ENCODE measurements around the gene SHB.

The SHB gene

GRCh38 chr9:37984672-37985611 lies 84.1 kb downstream of the SHB start:
- no peak for DNase-seq

DNA sequence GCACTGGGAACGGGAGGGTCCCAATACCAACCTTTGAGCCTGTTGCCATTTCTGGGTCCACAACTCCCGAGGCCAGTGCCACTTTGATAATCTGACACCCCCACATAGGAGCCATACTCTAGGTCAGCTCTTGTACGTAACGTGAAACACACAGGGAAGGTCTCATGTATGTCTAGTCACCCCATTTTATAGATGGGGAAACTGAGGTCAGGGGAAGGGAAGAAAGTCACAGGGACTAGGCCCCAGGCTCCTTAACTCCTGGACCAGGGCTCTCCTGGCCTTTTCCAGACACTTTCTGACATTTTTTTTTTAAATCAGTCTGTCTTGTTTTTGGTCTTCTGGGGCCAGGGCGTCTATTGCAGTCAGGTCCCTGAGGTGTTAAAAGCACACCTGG lies 84.8 kb downstream of the SHB start:
- no peak for DNase-seq

- DNase-seq, result no peak
Measured at GRCh38 chr9:37983381-37984067, 85.5 kb downstream of the SHB start.

GRCh38 chr9:37979844-37980243 lies 89.2 kb downstream of the SHB start:
- no peak for DNase-seq

GRCh38 chr9:37978983-37979382 lies 90.0 kb downstream of the SHB start:
- no peak for DNase-seq

DNA sequence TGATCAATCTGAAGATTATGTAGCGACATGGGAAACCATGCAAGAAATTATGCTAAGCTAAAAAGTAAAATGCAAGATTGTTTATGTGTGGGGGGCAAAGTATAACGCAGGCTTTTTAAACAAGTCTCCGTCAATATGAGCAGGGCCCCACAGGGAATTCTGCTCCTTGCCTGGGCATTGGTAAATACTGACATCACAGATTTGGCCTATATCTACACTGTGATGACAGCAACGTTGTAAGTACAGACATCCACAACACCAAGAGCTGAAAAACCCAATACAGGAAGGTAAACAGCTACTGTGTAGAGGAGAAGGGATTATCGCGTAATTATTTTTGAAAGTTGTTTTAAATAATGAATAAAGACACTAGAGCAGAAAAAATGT lies 90.6 kb downstream of the SHB start:
- DNase-seq, result no peak

DNA sequence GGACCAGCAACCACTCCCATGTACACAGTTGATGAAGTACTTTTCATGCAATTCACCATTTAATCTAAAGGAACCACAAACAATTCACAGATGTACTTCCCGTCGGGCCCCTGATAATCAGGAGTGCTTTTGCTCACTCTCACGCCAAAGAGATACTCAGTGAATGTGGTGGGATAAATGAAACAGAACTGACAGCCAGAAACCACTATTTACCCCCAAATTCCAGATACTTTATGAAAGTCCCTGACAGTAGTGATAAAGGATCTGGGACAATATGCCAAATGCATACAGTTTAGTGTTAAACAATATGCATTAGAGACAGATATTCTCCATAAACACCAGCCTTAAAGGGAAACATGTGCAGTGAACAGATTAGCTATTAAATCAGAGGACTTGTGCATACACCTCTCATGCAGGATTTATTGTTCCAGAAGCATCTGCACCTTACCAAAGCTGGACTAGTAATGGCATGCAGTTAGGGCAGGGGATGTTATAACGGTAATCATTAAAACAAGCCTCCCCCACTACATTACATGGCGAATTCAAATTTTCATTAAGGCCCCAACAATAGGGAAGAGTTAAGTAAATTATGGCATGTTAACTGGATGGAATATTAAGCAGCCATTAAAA lies 91.1 kb downstream of the SHB start:
- no peak for DNase-seq

DNA sequence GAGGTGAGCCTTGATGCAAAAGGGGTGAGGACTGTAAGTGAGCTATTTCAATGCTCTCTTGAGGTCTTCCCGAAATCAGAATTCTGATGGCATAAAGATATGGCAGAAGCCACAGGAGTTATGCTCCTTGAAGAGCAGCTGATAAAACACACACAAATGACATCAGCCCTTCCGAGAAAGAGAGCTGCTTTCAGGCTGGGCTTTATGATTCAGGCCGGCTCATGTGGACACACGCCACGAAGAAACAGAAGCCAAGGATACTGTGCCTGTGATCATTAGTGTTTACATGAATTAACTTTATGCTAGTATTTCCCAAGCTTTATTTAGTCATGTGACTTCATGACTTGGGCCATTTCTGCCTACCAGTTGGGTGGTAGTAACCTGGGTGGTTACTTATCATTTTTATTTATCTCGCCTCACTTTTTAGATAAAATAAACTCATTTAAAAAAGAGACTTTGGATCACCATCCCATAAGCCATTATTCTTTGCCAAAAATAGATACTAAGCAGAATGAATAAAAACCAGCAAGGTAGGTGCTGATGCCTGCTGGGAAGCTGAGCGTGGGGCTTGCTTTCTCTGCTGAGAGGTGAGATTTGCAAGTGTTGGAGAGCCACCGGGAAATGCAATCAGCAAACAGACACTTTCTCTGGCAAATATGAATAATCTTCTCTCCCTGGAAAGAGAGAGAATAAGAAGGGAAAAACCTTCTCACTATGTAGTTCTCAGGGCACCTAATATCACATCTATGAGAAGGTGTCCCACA lies 92.1 kb downstream of the SHB start:
- DNase-seq, result no peak

DNA sequence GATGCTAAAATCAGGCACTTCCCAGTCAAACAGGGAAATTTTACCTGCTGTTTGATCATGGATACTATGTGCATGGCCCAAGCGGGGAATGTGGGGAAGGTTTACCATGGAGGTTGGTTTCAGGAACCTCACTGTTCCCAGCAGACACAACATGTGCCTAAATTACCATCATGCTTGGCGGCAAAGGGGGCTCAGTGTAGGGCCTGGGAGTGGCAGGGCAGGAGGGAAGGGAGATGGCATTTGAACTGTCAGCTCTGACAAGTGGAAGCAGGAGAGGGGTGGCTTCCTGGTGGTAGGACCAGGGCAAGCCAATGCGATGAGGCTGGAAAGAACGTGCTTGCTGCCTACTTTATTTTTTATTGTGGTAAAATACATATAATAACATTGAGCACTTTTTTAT lies 93.4 kb downstream of the SHB start:
- DNase-seq, result no peak

DNA sequence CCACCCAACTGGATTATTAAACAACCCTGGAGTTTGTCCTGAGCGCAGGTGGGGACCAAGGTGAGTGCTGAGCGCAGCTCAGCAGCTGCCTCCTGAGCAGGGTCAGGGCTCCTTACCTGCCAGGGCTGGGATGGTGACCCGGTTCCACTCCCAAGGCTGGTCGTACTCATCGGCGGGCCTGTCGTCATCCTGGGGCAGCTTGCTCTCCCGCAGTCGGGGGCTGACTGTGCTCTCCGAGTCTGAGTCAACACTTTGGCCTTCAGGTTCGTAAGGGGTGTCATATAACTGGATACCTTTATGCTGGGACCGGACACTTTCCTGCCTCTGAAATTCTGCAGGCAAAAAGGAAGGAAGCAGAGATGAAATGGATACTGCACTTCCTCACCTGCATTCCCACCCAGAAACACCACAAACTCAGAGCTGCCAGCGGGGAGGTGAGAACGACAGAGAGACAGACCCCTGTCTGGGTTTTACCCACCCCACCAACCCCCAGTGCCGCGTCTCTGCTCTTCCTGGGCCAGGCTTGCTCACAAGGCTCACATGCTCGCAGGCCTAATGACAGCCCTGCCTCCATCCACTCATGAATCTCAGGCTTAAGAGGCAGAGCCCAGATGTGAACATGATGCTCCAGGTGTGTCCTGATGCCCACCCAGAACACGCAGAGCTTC lies 94.4 kb downstream of the SHB start:
- no peak for DNase-seq

DNA sequence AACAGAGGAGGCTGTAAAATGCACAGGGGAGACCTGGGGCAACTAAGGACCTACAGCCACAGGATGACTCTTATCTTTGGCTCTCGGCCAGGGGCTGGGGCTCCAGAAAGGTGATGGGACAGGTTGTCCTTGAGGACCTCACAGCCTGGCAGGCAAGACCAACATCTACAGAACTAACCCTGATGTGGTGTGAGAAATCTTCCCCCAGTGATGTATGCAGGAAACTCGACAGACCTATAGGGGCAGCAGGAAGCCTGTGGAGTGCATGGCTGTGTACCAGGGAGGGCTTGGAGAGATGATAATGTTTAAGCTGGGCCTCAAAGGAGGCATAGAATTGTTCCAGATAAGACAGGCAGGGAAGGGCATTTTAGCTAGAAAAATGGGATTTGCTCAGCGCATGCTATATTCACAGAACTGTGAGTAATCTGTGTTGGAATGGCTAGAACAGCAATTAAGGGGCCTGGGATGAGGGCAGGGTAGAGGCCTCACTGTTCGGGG lies 96.6 kb downstream of the SHB start:
- no peak for DNase-seq

GRCh38 chr9:37971691-37972090 lies 97.3 kb downstream of the SHB start:
- no peak for DNase-seq

DNA sequence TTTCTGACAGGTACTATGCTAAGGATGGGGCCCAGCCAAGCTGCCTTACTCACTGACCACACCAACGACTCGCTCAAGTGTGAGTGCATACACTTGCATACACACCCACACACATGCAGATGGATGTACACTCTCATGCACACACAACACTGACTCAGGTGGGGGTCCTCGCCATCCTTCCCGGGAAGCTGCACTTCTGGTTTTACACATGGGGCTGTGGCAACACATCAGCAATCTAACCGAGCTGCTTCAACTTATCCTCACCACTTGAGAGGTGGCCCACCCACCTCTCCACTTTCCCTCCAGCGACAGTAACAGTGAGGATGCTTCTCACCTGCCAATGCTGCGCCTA lies 97.9 kb downstream of the SHB start:
- DNase-seq, result no peak

DNA sequence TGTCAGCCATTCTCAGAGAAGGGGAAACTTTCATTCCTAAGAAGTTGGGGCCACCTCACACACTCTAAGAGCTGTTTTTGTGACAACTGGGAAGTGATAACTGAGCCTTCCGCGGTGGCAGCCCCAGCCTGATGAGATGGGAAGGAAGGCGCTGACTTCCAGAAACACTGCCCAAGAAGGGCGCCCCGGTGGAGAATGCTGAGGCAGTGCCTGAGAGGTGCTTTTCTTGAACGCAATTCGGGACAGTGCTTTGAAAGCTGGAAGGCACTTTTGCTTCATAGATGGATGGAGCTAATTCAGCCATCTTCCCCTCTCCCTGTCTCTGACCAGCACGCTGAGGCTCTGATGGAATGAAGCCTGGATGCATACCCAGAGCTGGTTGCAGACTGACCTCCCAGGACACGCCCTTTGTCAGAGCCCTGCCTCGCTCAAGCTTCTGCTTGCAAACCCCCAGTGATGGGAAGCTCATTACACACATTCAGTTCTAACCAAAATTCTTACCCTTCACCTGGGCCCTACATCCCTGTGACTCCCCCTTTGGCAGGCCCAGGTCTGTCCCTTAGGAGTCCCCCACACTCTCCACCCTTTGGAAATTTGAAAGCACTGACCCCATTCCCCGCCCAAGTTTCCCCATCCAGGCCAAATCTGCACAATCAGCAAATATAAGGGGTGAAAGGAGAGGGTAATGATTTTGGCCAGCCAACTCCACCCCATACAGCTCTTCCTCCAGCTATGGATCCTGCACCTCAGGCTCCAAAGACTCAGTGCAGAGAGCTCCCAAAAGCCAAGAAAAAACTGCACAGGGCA lies 98.5 kb downstream of the SHB start:
- DNase-seq, result no peak

DNA sequence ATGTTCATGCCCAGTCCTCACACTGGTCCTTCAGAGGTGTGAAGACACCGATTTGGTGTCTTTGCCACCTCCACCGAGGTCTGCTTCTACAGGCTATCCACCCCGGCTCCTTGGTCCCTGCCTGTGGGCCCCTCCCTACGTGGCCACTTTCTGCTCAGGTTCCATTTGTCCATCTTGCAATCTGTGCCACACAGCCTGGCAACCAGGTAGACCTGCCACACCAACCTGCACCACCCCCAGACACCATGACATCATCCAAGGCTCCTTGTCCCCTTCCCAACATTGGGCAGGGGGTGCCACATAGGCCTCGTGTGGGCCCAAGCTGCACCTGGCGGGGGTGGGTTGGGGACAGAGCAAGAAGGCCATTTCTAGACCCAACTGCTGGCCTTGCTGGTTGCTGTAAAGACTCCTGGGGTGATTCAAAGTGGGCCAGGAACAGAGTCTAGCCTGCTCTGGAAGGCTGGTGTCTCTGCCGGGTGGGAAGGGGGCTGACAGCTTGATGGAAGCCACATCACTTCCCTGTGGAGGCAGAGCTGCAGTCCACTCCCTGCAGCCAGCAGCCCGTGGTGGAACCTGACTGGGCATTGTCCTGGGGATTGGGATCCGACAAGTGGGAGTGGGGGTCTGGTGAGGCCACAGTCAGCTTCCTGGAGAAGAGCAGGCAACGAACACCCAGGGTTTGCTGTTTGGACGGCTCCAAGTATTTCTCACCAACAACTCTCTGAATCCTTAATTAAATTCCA lies 99.3 kb downstream of the SHB start:
- DNase-seq, result no peak

- DNase-seq, result no peak
Measured at GRCh38 chr9:37969130-37969529, 99.9 kb downstream of the SHB start.

GRCh38 chr9:37968228-37968701 lies 100.8 kb downstream of the SHB start:
- DNase-seq, result no peak

GRCh38 chr9:37967761-37968080 lies 101.3 kb downstream of the SHB start:
- DNase-seq, result no peak

DNA sequence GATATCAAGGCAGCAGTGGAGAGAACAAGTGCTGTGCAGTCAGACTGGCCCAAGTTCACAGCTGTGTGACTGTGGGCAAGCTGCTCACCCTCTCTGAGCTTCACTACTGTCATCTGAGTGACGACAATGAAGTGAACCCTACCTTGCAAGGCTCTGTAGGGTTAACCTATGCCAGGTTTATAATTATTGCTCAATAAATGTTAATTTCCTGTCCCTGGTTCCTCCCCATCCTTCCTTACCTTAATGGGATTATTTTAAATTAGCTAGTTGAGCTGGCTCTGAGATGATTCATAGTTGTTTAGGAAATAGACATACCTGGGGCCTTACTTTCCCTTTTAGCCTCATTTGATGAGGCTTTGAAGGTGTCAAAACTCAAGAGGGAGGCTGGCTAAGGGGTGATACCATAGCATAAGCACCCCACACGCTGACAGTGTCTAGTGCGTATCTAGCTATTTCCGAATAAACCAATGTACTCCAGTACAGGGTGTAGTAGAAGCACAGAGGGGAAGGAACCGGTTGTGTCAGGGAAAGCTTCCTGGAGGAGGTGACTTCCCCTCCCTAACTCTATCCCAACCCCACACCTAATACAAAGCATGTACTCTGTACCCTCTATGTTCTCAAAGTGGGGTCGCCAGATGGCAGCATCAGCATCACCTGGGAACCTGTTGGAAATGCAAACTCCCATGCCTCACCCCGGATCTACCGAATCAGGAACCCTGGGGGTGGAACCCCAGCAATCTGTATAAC lies 101.8 kb downstream of the SHB start:
- no peak for DNase-seq

- no peak for DNase-seq
Measured at GRCh38 chr9:37966412-37967013, 102.5 kb downstream of the SHB start.

All from activated CD8-positive, alpha-beta memory T cell treated with anti-CD3 and anti-CD28 coated beads, Interleukin-2, amount 50 U/mL, for 4 hours (primary cell).